ENCODE measurements around the gene DPP4. TPM values are rescaled to one million over a fixed set of nuclear protein-coding genes. Genes with fewer than 3 reads are reported as not detected.
A peak's percentile ranks its signal among the peaks of the same experiment; 100 is the strongest.

The DPP4 gene
- total RNA-seq, 1 donor: 130 TPM

DNA sequence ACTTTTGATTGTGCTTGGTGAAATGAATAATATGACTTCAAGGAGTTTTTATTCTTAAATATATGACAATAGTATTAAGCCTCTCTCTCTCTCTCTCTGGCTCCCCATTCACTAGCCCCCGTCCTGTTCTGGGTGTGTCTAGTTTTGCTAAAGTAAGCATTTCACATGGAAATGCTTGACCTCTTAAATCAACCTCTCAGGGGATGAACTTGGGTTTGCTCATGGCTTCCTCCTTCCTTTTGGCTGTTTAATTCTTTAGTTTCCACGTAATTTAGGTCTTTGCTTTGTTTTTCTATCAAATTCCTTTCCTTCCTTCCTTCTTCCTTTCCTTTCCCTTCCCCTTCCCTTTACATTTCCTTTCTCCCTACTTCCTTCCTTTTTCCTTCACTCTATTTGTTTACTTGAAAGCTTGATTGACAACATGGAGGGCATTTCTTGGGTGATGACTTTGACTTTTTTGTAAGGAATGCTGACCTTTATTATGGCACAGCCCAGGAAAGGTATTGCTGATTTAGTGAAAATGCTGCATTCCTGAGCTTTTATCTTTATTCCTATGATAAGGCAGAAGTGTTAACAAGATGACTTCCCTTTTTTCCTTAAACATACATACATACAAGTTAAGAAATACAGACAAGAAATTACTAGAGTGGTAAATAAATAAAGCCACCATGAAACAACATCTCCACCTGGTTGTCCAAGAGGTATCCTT is 3.6 kb downstream of the DPP4 start:
- H3K4me3 ChIP-seq (ENCODE audit: low read depth, low read length): peak overlapping the region; percentile 91
- TF ChIP-seq, protein P1, sequence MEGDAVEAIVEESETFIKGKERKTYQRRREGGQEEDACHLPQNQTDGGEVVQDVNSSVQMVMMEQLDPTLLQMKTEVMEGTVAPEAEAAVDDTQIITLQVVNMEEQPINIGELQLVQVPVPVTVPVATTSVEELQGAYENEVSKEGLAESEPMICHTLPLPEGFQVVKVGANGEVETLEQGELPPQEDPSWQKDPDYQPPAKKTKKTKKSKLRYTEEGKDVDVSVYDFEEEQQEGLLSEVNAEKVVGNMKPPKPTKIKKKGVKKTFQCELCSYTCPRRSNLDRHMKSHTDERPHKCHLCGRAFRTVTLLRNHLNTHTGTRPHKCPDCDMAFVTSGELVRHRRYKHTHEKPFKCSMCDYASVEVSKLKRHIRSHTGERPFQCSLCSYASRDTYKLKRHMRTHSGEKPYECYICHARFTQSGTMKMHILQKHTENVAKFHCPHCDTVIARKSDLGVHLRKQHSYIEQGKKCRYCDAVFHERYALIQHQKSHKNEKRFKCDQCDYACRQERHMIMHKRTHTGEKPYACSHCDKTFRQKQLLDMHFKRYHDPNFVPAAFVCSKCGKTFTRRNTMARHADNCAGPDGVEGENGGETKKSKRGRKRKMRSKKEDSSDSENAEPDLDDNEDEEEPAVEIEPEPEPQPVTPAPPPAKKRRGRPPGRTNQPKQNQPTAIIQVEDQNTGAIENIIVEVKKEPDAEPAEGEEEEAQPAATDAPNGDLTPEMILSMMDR (IDR thresholded peaks at IDR 0.05; ENCODE audit: insufficient read depth, low read depth, low read length): no peak
- DNase-seq (ENCODE audit: low read depth): no peak

DNA sequence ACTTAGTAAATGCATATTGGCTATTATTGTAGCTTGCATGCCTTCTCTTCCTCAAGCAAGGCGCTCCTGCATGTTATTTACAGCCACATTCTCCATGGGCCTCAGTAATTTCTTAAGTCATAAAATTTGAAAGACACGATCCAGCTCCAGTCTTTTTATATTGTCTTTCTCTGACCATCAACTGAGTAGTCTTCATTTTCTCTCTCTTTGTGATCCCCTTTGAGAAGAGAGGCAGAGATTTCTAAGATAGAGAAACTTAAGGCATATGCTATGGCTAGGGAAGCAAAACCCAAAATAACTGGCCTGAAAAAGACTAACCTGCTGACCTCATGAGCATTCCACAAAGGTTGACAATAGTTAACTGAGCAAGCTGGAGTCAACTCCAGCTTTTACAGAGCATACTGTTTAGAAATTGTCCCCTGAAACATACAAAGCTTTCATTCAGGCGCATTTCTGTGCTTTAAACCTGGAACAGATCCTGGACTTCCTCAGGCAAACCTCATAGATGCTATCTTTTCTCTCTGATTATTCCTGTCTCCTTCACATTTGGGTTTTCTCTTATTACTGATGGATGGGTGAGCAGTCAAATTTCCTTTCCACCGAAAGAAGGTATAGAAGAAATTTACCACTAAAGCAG is 4.6 kb downstream of the DPP4 start:
- peak; percentile 63 for DNase-seq (ENCODE audit: low read depth)
- peak overlapping the region; percentile 91 for H3K4me3 ChIP-seq (ENCODE audit: low read depth, low read length)
- TF ChIP-seq, protein P1 (IDR thresholded peaks at IDR 0.05; ENCODE audit: insufficient read depth, low read depth, low read length): no peak

DNA sequence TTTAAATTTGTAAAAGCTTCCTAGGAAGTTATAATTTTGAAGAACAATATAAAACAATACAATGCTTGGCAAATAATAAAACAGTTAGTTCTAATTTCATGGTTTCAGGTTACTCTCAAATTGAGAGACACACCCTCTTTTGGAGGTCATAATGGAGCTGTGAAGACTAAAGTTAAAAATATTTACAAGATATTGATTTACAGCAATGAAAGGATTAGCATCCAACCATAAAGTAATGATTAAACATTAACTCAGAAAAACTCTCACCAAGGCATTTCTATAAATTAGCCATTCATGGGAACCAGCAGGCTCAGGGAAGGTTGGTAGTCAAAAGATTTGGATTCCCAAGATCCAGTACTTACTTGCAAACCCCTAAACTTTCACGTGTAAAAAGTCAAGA is 6.4 kb downstream of the DPP4 start:
- DNase-seq (ENCODE audit: low read depth): no peak
- H3K4me3 ChIP-seq (ENCODE audit: low read depth, low read length): no peak overlapping the region
- TF ChIP-seq, protein P1 (IDR thresholded peaks at IDR 0.05; ENCODE audit: insufficient read depth, low read depth, low read length): no peak

- TF ChIP-seq, protein P1 (IDR thresholded peaks at IDR 0.05; ENCODE audit: insufficient read depth, low read depth, low read length): no peak
- no peak overlapping the region for H3K4me3 ChIP-seq (ENCODE audit: low read depth, low read length)
- no peak for DNase-seq (ENCODE audit: low read depth)
These were observed 8.2 kb downstream of the DPP4 start for GRCh38 chr2:162065767-162066166.

- H3K4me3 ChIP-seq (ENCODE audit: low read depth, low read length): no peak overlapping the region
- TF ChIP-seq, protein P1 (IDR thresholded peaks at IDR 0.05; ENCODE audit: insufficient read depth, low read depth, low read length): no peak
- no peak for DNase-seq (ENCODE audit: low read depth)
These were observed 10.1 kb downstream of the DPP4 start for GRCh38 chr2:162063899-162064298.

GRCh38 chr2:162063281-162063680 is 10.7 kb downstream of the DPP4 start:
- TF ChIP-seq, protein P1 (IDR thresholded peaks at IDR 0.05; ENCODE audit: insufficient read depth, low read depth, low read length): no peak
- no peak overlapping the region for H3K4me3 ChIP-seq (ENCODE audit: low read depth, low read length)
- DNase-seq (ENCODE audit: low read depth): no peak

All from fibroblast of villous mesenchyme (primary cell).